Trophoblast cell (in vitro differentiated cells and primary cell): Measurements from ENCODE around the gene GPR89A.

Experiments used
- DNase-seq, 2 donors: peaks; one replicate each; pipeline ENCODE4 v3.0.0-alpha.2; 2016
- H2AFZ ChIP-seq: 2 replicates; pipeline ENCODE4 v1.6.1; 2013; ENCODE audit warnings: low read length, moderate library complexity, mild to moderate bottlenecking; ENCODE audit not compliant: insufficient read depth, poor library complexity
- H2AK5ac ChIP-seq: 2 replicates; pipeline ENCODE4 v1.6.1; 2013; ENCODE audit warnings: mild to moderate bottlenecking, low read length
- H2BK120ac ChIP-seq: 2 replicates; pipeline ENCODE4 v1.6.1; 2013; ENCODE audit warnings: low read length, mild to moderate bottlenecking, moderate library complexity; ENCODE audit not compliant: insufficient read depth, poor library complexity
- H2BK12ac ChIP-seq: 2 replicates; pipeline ENCODE4 v1.6.1; 2013; ENCODE audit warnings: mild to moderate bottlenecking, low read length, moderate library complexity
- H2BK5ac ChIP-seq: 2 replicates; pipeline ENCODE4 v1.6.1; 2013; ENCODE audit warnings: low read length, low read depth, moderate library complexity, mild to moderate bottlenecking; ENCODE audit not compliant: poor library complexity
- H3K14ac ChIP-seq: 2 replicates; pipeline ENCODE4 v1.6.1; 2013; ENCODE audit warnings: mild to moderate bottlenecking, low read length
- H3K18ac ChIP-seq: 2 replicates; pipeline ENCODE4 v1.6.1; 2013; ENCODE audit warnings: mild to moderate bottlenecking, low read length
- H3K23ac ChIP-seq: 2 replicates; pipeline ENCODE4 v1.6.1; 2013; ENCODE audit warnings: low read length
- H3K27ac ChIP-seq: 2 replicates; pipeline ENCODE4 v1.5.1; 2013; ENCODE audit warnings: low read depth, mild to moderate bottlenecking, inconsistent platforms, low read length, moderate library complexity
- H3K27me3 ChIP-seq: 2 replicates; pipeline ENCODE4 v1.6.1; 2013; ENCODE audit warnings: inconsistent platforms, mild to moderate bottlenecking, low read length, moderate library complexity; ENCODE audit not compliant: insufficient read depth
- H3K36me3 ChIP-seq, 2 experiments: 1 replicate in 1 of 2; 2 replicates in 1 of 2; pipeline ENCODE4 v1.6.1; 2013; ENCODE audit warnings: low read length in 2 of 2, mild to moderate bottlenecking in 2 of 2, moderate library complexity in 1 of 2; ENCODE audit not compliant: insufficient read depth in 2 of 2, control insufficient read depth in 1 of 2
- H3K4ac ChIP-seq: 2 replicates; pipeline ENCODE4 v1.6.1; 2013; ENCODE audit warnings: low read depth, mild to moderate bottlenecking, low read length, moderate library complexity
- H3K4me1 ChIP-seq, 2 experiments: 1 replicate in 1 of 2; 2 replicates in 1 of 2; pipeline ENCODE4 v1.6.1; 2013; ENCODE audit warnings: low read length in 2 of 2, mild to moderate bottlenecking in 2 of 2, moderate library complexity in 1 of 2; ENCODE audit not compliant: insufficient read depth in 2 of 2, control insufficient read depth in 1 of 2
- H3K4me2 ChIP-seq: 2 replicates; pipeline ENCODE4 v1.6.1; 2013; ENCODE audit warnings: inconsistent platforms, mild to moderate bottlenecking, low read length, moderate library complexity
- H3K4me3 ChIP-seq: 2 replicates; pipeline ENCODE4 v1.5.1; 2013; ENCODE audit warnings: mild to moderate bottlenecking, low read depth, low read length, inconsistent platforms
- H3K79me1 ChIP-seq: one replicate; pipeline ENCODE4 v1.6.1; 2013; ENCODE audit warnings: low read length
- H3K79me2 ChIP-seq: 2 replicates; pipeline ENCODE4 v1.6.1; 2013; ENCODE audit warnings: low read length, mild to moderate bottlenecking; ENCODE audit not compliant: control insufficient read depth, insufficient read depth, poor library complexity
- H3K9ac ChIP-seq: 2 replicates; pipeline ENCODE4 v1.6.1; 2013; ENCODE audit warnings: mild to moderate bottlenecking, low read length
- H3K9me3 ChIP-seq: 2 replicates; pipeline ENCODE4 v1.6.1; 2013; ENCODE audit warnings: low read depth, mild to moderate bottlenecking, control low read depth, inconsistent platforms, low read length; ENCODE audit not compliant: insufficient read depth
- H4K12ac ChIP-seq: 2 replicates; pipeline ENCODE4 v1.6.1; 2013; ENCODE audit warnings: low read depth, mild to moderate bottlenecking, low read length, moderate library complexity
- H4K8ac ChIP-seq: 2 replicates; pipeline ENCODE4 v1.6.1; 2013; ENCODE audit warnings: low read depth, mild to moderate bottlenecking, low read length, moderate library complexity
- H4K91ac ChIP-seq: one replicate; pipeline ENCODE4 v1.6.1; 2013; ENCODE audit warnings: low read depth, mild to moderate bottlenecking, low read length, moderate library complexity
- WGBS: extraction: QIAGEN DNeasy Blood & Tissue Kit; methylation state at CpG from one replicate; pipeline ENCODE4 v1.1.7; 2013; ENCODE audit warnings: missing lambda C conversion rate; ENCODE audit not compliant: insufficient read length, insufficient coverage; ENCODE audit errors: extremely low coverage; 5-methylcytosine and 5-hydroxymethylcytosine counted together

Gene GPR89A

GRCh38 chr1:145696630-145696960 lies 88.8 kb downstream of the GPR89A start:
- Histone ChIP-seq H2BK12ac (no peak overlapping the region), H2BK120ac (no peak overlapping the region), H3K9me3 (peaks cover 2% of the 10 kb centered on the region), H3K4me1 (peaks cover 0 to 9% of the 10 kb centered on the region in 2 experiments), H3K14ac (no peak overlapping the region), H4K91ac (peak overlapping the region; percentile 30), H3K36me3 (peaks cover 2% of the 10 kb centered on the region in 2 experiments), H3K79me2 (peaks cover 1% of the 10 kb centered on the region), H3K4ac (no peak overlapping the region), H2AFZ (no peak overlapping the region), H3K9ac (no peak overlapping the region), H3K4me2 (no peak overlapping the region), H3K4me3 (no peak overlapping the region), H4K12ac (no peak overlapping the region), H3K27me3 (no peaks in the 10 kb centered on the region), H3K18ac (no peak overlapping the region), H2BK5ac (no peak overlapping the region), H4K8ac (no peak overlapping the region), H3K23ac (no peak overlapping the region), H3K27ac (no peak overlapping the region), H3K79me1 (peaks cover 15% of the 10 kb centered on the region), H2AK5ac (no peak overlapping the region)
- no peak for DNase-seq
- no CpG with 5 or more reads among the region's 3 CpGs for WGBS

GRCh38 chr1:145701306-145701862 lies 93.6 kb downstream of the GPR89A start:
- no peak overlapping the region for H2AK5ac ChIP-seq
- no peak overlapping the region for H2BK5ac ChIP-seq
- H3K27ac ChIP-seq = peak overlapping the region; percentile 82
- peak overlapping the region; percentile 47 for H3K4ac ChIP-seq
- no peak overlapping the region for H3K23ac ChIP-seq
- H3K18ac ChIP-seq = no peak overlapping the region
- H3K9ac ChIP-seq = no peak overlapping the region
- H2AFZ ChIP-seq = no peak overlapping the region
- no peak overlapping the region for H3K4me2 ChIP-seq
- no peaks in the 10 kb centered on the region for H3K9me3 ChIP-seq
- no peak overlapping the region for H4K12ac ChIP-seq
- H3K27me3 ChIP-seq = no peaks in the 10 kb centered on the region
- H3K4me1 ChIP-seq = peaks cover 3 to 12% of the 10 kb centered on the region in 2 experiments
- peaks cover 17% of the 10 kb centered on the region for H3K79me1 ChIP-seq
- H3K14ac ChIP-seq = no peak overlapping the region
- H2BK12ac ChIP-seq = no peak overlapping the region
- no peak overlapping the region for H3K4me3 ChIP-seq
- DNase-seq = peak; percentile 24 to 64
- peak overlapping the region; percentile 78 for H2BK120ac ChIP-seq
- peaks cover 1% of the 10 kb centered on the region for H3K79me2 ChIP-seq
- H3K36me3 ChIP-seq = no peaks in the 10 kb centered on the region
- no peak overlapping the region for H4K8ac ChIP-seq
- no CpG with 5 or more reads among the region's 2 CpGs for WGBS
- peak overlapping the region; percentile 45 for H4K91ac ChIP-seq

- Histone ChIP-seq H3K9me3 (no peaks in the 10 kb centered on the region), H2BK120ac (peak overlapping the region; percentile 87), H3K36me3 (no peaks in the 10 kb centered on the region), H3K27me3 (no peaks in the 10 kb centered on the region), H3K4me1 (peaks cover 7 to 16% of the 10 kb centered on the region in 2 experiments), H3K27ac (peak overlapping the region; percentile 39), H2BK12ac (peak overlapping the region; percentile 90), H3K23ac (no peak overlapping the region), H3K9ac (no peak overlapping the region), H3K79me1 (peaks cover 22% of the 10 kb centered on the region), H2AK5ac (no peak overlapping the region), H4K8ac (no peak overlapping the region), H3K4me2 (no peak overlapping the region), H4K91ac (peak overlapping the region; percentile 88), H3K4me3 (no peak overlapping the region), H2AFZ (peak overlapping the region; percentile 62), H3K14ac (peak overlapping the region; percentile 89), H4K12ac (no peak overlapping the region), H2BK5ac (peak overlapping the region; percentile 49), H3K4ac (peak overlapping the region; percentile 46), H3K79me2 (peaks cover 5% of the 10 kb centered on the region), H3K18ac (peak overlapping the region; percentile 46)
- no peak for DNase-seq
- no CpG with 5 or more reads among the region's 2 CpGs for whole genome bisulfite sequencing
Measured at GRCh38 chr1:145702052-145702451, 94.3 kb downstream of the GPR89A start.

- Histone ChIP-seq H3K27ac (no peak overlapping the region), H3K79me2 (peaks cover 9% of the 10 kb centered on the region), H3K4me3 (no peak overlapping the region), H4K91ac (peak overlapping the region; percentile 74), H4K12ac (no peak overlapping the region), H3K36me3 (no peaks in the 10 kb centered on the region), H3K14ac (no peak overlapping the region), H3K18ac (no peak overlapping the region), H3K27me3 (no peaks in the 10 kb centered on the region), H3K4ac (peak overlapping the region; percentile 34), H3K4me2 (no peak overlapping the region), H2AFZ (no peak overlapping the region), H4K8ac (peak overlapping the region; percentile 7), H3K9ac (no peak overlapping the region), H3K79me1 (peaks cover 30% of the 10 kb centered on the region), H2BK12ac (peak overlapping the region; percentile 42), H3K4me1 (peaks cover 15 to 24% of the 10 kb centered on the region in 2 experiments), H2BK5ac (no peak overlapping the region), H3K23ac (no peak overlapping the region), H2BK120ac (no peak overlapping the region), H2AK5ac (no peak overlapping the region), H3K9me3 (no peaks in the 10 kb centered on the region)
- no peak for DNase-seq
- WGBS = no CpG with 5 or more reads among the region's 7 CpGs
Measured at GRCh38 chr1:145702826-145703225, 95.0 kb downstream of the GPR89A start.
